Globus pallidus (tissue), 1 donor: ENCODE results near the gene NT5E.

Experiments
- DNase-seq: peaks from one replicate; pipeline ENCODE4 v3.0.0-alpha.2; 2015; ENCODE audit warnings: low spot score

NT5E gene

GRCh38 chr6:85421972-85422371 is 27.9 kb upstream of the NT5E start:
- no peak for DNase-seq

- no peak for DNase-seq
Measured at GRCh38 chr6:85422996-85423395, 26.9 kb upstream of the NT5E start.

- no peak for DNase-seq
Measured at GRCh38 chr6:85424981-85425380, 24.9 kb upstream of the NT5E start.

GRCh38 chr6:85425997-85426396 is 23.9 kb upstream of the NT5E start:
- DNase-seq: no peak

GRCh38 chr6:85428486-85428885 is 21.4 kb upstream of the NT5E start:
- DNase-seq: no peak

GRCh38 chr6:85429346-85429745 is 20.5 kb upstream of the NT5E start:
- DNase-seq: no peak

GRCh38 chr6:85431271-85431670 is 18.6 kb upstream of the NT5E start:
- DNase-seq: no peak

GRCh38 chr6:85432554-85432953 is 17.3 kb upstream of the NT5E start:
- no peak for DNase-seq

- no peak for DNase-seq
Measured at GRCh38 chr6:85435851-85436250, 14.0 kb upstream of the NT5E start.

- DNase-seq: no peak
Measured at GRCh38 chr6:85436411-85436810, 13.5 kb upstream of the NT5E start.

GRCh38 chr6:85436939-85437495 is 12.9 kb upstream of the NT5E start:
- DNase-seq: no peak

GRCh38 chr6:85443349-85444117 is 6.3 kb upstream of the NT5E start:
- DNase-seq: no peak

GRCh38 chr6:85449388-85449817 is 480 bp upstream of the NT5E start:
- no peak for DNase-seq

GRCh38 chr6:85451565-85452306 is 1.9 kb downstream of the NT5E start:
- DNase-seq: no peak

- DNase-seq: no peak
Measured at GRCh38 chr6:85452441-85452881, 2.6 kb downstream of the NT5E start.

GRCh38 chr6:85453052-85453451 is 3.2 kb downstream of the NT5E start:
- DNase-seq: no peak

GRCh38 chr6:85453490-85453889 is 3.6 kb downstream of the NT5E start:
- no peak for DNase-seq

- no peak for DNase-seq
Measured at GRCh38 chr6:85455471-85456026, 5.7 kb downstream of the NT5E start.

GRCh38 chr6:85456782-85457181 is 6.9 kb downstream of the NT5E start:
- no peak for DNase-seq

GRCh38 chr6:85458184-85458583 is 8.3 kb downstream of the NT5E start:
- DNase-seq: no peak

- DNase-seq: no peak
Measured at GRCh38 chr6:85458782-85459181, 8.9 kb downstream of the NT5E start.

GRCh38 chr6:85459224-85459901 is 9.5 kb downstream of the NT5E start:
- no peak for DNase-seq
